DMS53 treated with DMSO at 0.1 percent for 48 hours (cell line): ENCODE data around the gene SLC7A10.
A peak's percentile ranks its signal among the peaks of the same experiment; 100 is the strongest.
"Not testable (repeated sequence)": the region's sequence is repeated elsewhere in the genome, so short reads cannot be mapped to it uniquely, and the experiment has no call there.

Experiments
- DNase-seq: peaks from one replicate; lab custom pipeline; 2025; ENCODE audit not compliant: unreplicated experiment; lab: John Stamatoyannopoulos, UW

The SLC7A10 gene

GRCh38 chr19:33186431-33187182, 39.0 kb downstream of the SLC7A10 start:
- no peak for DNase-seq

- peak; percentile 83 for DNase-seq
Measured at GRCh38 chr19:33177417-33177979, 48.2 kb downstream of the SLC7A10 start.

GRCh38 chr19:33176670-33177416, 48.8 kb downstream of the SLC7A10 start:
- peak; percentile 100 for DNase-seq

- DNase-seq: no peak
Measured at GRCh38 chr19:33175886-33176669, 49.6 kb downstream of the SLC7A10 start.

- no peak for DNase-seq
Measured at GRCh38 chr19:33175156-33175782, 50.4 kb downstream of the SLC7A10 start.

- DNase-seq: no peak
Measured at GRCh38 chr19:33174186-33174585, 51.5 kb downstream of the SLC7A10 start.

GRCh38 chr19:33171916-33172359, 53.7 kb downstream of the SLC7A10 start:
- DNase-seq: peak; percentile 29

GRCh38 chr19:33171222-33171795, 54.3 kb downstream of the SLC7A10 start:
- DNase-seq: no peak

GRCh38 chr19:33168528-33168927, 57.1 kb downstream of the SLC7A10 start:
- no peak for DNase-seq

GRCh38 chr19:33167438-33167837, 58.2 kb downstream of the SLC7A10 start:
- DNase-seq: no peak

GRCh38 chr19:33166037-33166436, 59.6 kb downstream of the SLC7A10 start:
- not testable (repeated sequence) for DNase-seq

- no peak for DNase-seq
Measured at GRCh38 chr19:33163481-33163880, 62.2 kb downstream of the SLC7A10 start.

GRCh38 chr19:33161201-33161600, 64.4 kb downstream of the SLC7A10 start:
- no peak for DNase-seq

- DNase-seq: no peak
Measured at GRCh38 chr19:33159893-33160292, 65.8 kb downstream of the SLC7A10 start.

GRCh38 chr19:33159149-33159548, 66.5 kb downstream of the SLC7A10 start:
- no peak for DNase-seq
